GM12873 (cell line): Measurements from ENCODE around the gene ZNF618.

Experiments used
- TF ChIP-seq, protein P1 (sequence below): IDR thresholded peaks from 2 replicates; pipeline ENCODE4 v1.5.1; 2012; ENCODE audit warnings: low read depth, mild to moderate bottlenecking, moderate library complexity, low read length, control low read depth; ENCODE audit not compliant: insufficient read depth; ENCODE audit errors: missing control alignments

The ZNF618 gene

DNA sequence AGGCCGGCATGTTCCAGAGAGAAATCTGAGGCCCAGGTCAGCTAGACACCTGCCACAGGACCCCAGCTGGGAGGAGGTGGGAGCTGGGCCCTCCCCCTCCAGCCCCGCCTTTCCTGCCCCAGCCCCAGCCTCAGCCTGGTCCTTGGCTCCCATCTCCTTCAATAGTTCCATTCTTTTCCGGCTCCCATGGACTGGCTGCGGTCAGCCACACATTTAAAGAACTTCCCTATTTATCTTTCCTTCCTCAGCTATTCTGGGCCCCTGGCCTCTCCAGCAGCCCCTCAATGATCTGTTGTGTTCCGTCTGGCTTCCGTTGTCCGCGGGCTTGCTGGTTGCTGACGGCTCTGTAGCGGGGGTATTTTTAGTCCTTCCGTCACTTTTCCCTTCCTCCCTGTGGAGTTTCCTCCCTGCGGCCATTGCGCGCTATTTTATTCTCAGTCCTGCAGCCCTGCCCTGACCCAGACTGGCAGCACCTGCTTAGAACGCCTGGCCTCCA lies 128.2 kb downstream of the ZNF618 start:
- TF ChIP-seq, protein P1, sequence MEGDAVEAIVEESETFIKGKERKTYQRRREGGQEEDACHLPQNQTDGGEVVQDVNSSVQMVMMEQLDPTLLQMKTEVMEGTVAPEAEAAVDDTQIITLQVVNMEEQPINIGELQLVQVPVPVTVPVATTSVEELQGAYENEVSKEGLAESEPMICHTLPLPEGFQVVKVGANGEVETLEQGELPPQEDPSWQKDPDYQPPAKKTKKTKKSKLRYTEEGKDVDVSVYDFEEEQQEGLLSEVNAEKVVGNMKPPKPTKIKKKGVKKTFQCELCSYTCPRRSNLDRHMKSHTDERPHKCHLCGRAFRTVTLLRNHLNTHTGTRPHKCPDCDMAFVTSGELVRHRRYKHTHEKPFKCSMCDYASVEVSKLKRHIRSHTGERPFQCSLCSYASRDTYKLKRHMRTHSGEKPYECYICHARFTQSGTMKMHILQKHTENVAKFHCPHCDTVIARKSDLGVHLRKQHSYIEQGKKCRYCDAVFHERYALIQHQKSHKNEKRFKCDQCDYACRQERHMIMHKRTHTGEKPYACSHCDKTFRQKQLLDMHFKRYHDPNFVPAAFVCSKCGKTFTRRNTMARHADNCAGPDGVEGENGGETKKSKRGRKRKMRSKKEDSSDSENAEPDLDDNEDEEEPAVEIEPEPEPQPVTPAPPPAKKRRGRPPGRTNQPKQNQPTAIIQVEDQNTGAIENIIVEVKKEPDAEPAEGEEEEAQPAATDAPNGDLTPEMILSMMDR: no peak

DNA sequence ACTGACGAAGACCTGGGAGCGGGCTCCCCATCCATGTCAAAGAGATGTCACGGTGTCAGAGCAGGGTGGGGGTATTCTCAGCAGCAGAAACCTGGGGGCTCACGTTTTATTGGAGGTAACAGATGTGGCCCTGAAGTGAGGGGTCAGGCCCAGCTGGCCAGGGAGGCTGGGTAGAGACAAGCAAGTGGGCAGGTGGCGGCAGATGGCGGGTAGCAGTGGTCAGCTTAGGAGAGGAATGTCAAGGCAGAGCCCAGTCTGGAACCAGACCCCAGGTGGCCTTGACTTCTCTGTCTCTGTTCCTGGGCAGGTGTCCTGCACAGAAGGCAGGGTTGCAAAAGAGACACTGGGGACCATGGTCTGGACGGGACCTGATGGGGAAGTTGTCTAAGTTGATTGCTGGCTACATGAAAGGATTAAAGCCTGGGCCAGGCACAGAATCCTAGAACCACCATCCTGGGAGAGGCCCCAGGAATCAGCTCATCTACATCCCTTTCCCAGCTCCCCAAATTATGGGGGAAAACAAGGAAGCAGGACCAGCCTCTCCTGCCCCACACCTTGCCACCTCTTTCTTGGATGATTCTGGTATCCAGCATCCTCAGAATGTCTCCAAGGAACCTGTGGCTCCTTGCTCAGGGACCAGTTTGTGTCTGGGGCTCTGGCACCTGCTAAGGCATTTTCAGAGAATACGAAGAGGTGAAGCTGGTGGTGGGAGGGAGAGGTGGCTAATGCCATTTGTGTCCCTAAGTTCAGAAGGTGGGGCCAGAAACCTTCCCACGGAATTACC lies 129.5 kb downstream of the ZNF618 start:
- TF ChIP-seq, protein P1: no peak

DNA sequence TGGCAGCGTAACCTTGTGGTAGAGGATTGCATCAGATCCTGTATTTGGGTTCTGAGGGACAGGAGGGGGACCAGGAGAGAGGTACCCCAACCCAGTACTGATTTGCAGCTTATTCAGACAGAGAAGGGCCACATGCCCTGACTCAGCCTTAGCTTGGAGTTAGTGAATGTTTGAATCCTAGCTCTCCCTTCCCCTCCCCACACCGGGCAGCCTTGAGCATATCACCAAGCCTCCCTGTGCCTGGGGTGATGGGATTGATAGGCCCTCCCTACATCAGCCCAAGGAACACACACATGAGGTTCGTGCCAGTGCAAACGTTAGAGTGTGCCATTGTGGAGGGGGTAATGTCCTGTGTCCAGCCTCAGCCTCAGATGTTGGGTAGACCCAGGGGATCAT lies 130.0 kb downstream of the ZNF618 start:
- TF ChIP-seq, protein P1: no peak

DNA sequence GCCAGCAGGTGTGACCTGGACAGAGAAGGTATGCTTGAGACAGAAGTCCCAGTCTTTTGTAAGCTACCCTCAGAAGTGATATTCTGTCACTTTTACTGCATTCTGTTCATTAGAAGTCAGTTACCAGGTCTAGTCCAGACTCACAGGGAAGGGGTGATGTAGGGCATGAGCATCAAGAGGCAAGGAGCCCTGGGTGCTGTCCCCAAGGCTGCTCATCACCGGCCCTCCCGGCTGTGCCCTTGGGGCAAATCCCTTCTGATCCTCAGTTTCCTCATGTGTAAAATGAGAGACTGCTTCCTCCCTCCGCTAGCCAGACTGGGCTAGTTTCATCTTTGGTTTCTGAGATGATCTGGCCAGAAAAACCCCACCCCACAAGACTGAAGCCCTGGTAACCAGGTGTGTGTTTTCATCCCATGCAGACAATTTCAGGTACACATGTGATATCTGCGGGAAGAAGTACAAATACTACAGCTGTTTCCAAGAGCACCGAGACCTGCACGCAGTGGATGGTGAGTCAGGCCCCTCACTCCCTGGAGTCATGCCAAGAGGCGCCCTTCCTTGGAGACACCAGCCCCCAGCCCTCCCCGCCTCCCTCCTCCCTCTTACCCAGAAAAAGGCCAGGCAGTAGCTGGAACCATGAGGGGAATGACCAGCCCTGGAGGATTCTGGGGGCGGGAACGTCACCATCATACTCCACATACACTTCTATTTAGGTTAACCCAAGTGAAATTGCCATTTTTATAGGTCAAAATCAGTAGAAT lies 131.0 kb downstream of the ZNF618 start:
- TF ChIP-seq, protein P1: no peak

DNA sequence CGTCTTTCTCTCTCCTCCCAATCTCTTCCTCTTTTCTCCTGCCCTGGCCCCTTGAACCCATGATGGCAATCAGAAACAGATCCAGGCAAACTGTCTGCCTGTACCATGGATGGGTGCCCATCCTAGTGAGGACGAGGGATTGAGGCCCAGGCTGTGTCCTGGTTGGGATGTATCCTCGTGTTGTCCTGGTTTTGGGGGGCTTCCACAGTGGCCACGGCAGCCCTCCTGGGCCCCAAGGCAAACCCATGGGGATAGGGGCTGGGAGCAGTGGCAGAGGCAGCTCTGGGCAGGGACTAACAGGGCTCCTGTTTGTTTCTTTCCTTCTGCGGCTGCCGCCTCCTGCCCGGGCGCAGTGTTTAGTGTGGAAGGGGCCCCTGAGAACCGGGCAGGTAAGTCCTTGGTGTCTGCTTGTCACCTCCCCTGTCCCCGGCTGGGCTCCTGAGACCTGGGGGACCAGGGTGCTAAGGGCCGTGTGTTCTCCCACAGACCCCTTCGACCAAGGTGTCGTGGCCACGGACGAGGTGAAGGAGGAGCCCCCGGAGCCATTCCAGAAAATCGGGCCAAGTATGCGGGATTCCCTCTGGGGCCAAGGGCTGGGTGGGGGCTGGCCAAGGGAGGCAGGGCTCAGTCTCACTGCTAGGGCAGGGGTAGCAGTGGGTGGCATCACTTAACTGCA lies 132.0 kb downstream of the ZNF618 start:
- TF ChIP-seq, protein P1: no peak

DNA sequence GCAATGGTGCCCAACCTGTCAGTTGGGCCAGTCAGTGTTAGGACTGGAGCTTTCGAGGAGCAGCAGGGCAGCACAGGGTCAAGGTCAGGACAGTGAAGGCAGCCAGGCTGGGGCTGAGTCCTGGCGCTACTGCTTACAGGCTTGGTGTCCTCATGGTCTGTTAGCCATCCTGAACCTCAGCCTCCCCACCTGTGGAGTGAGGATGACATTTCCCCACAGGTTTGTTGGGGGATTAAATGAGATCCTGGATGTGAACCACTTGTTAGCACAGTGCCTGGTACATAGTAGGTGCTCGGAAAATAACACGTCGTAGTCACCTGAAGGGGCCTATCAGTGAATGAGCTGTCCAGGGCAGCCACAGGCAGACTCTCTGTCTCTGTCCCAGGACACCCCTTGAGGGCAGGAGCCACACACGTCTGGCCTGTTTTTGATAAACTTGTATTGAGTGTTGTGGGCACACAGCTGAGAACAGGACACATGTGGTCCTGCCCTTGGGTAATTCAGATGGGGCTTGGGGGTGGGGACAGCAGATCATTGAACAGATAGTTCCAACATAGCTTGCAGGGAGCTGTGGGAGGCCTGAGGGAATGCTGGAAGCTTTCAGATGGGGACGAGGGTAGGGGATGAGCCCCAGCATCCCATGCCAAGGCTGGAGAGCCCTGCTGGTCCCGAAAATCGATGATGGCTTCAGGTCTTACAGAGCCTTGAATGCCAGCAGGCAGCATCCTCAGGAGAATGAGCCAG lies 132.7 kb downstream of the ZNF618 start:
- TF ChIP-seq, protein P1: no peak
